HG02588 (cell line): Measurements from ENCODE around the gene SERBP1.
"Not testable (repeated sequence)": the region's sequence is repeated elsewhere in the genome, so short reads cannot be mapped to it uniquely, and the experiment has no call there.

Experiments
- ATAC-seq: cut with Tn5 transposase; IDR thresholded peaks from one replicate; pipeline ENCODE4 v1.9.1; 2021; ENCODE audit warnings: mild to moderate bottlenecking, moderate library complexity; ENCODE audit not compliant: unreplicated experiment

The SERBP1 gene

GRCh38 chr1:67441183-67441582 is 11.0 kb upstream of the SERBP1 start:
- no peak for ATAC-seq

GRCh38 chr1:67440339-67440738 is 10.1 kb upstream of the SERBP1 start:
- ATAC-seq = no peak

GRCh38 chr1:67439277-67440029 is 9.3 kb upstream of the SERBP1 start:
- no peak for ATAC-seq

GRCh38 chr1:67437961-67438360 is 7.8 kb upstream of the SERBP1 start:
- ATAC-seq = no peak

GRCh38 chr1:67436511-67437055 is 6.4 kb upstream of the SERBP1 start:
- ATAC-seq = no peak

GRCh38 chr1:67434491-67434890 is 4.3 kb upstream of the SERBP1 start:
- no peak for ATAC-seq

- no peak for ATAC-seq
Observed at GRCh38 chr1:67433837-67434236, 3.6 kb upstream of the SERBP1 start.

GRCh38 chr1:67432745-67433144 is 2.5 kb upstream of the SERBP1 start:
- ATAC-seq = no peak

GRCh38 chr1:67431869-67432578 is 1.8 kb upstream of the SERBP1 start:
- ATAC-seq = no peak

GRCh38 chr1:67431156-67431765 is 1.1 kb upstream of the SERBP1 start:
- no peak for ATAC-seq

GRCh38 chr1:67429528-67430357 is 459 bp downstream of the SERBP1 start:
- peak; percentile 11 for ATAC-seq

- ATAC-seq = no peak
Observed at GRCh38 chr1:67429011-67429527, 1.1 kb downstream of the SERBP1 start.

- no peak for ATAC-seq
Observed at GRCh38 chr1:67427947-67428346, 2.3 kb downstream of the SERBP1 start.

- ATAC-seq = no peak
Observed at GRCh38 chr1:67427465-67427864, 2.7 kb downstream of the SERBP1 start.

- ATAC-seq = no peak
Observed at GRCh38 chr1:67420835-67421492, 9.2 kb downstream of the SERBP1 start.

GRCh38 chr1:67418839-67419586 is 11.2 kb downstream of the SERBP1 start:
- no peak for ATAC-seq

- ATAC-seq = not testable (repeated sequence)
Observed at GRCh38 chr1:67417733-67418132, 12.5 kb downstream of the SERBP1 start.

GRCh38 chr1:67415041-67415440 is 15.2 kb downstream of the SERBP1 start:
- ATAC-seq = no peak

- no peak for ATAC-seq
Observed at GRCh38 chr1:67414574-67414973, 15.6 kb downstream of the SERBP1 start.
